ENCODE measurements around the gene PTPRN2.
A peak's percentile ranks its signal among the peaks of the same experiment; 100 is the strongest.
"Not testable (repeated sequence)": the region's sequence is repeated elsewhere in the genome, so short reads cannot be mapped to it uniquely, and the experiment has no call there.

The PTPRN2 gene

DNA sequence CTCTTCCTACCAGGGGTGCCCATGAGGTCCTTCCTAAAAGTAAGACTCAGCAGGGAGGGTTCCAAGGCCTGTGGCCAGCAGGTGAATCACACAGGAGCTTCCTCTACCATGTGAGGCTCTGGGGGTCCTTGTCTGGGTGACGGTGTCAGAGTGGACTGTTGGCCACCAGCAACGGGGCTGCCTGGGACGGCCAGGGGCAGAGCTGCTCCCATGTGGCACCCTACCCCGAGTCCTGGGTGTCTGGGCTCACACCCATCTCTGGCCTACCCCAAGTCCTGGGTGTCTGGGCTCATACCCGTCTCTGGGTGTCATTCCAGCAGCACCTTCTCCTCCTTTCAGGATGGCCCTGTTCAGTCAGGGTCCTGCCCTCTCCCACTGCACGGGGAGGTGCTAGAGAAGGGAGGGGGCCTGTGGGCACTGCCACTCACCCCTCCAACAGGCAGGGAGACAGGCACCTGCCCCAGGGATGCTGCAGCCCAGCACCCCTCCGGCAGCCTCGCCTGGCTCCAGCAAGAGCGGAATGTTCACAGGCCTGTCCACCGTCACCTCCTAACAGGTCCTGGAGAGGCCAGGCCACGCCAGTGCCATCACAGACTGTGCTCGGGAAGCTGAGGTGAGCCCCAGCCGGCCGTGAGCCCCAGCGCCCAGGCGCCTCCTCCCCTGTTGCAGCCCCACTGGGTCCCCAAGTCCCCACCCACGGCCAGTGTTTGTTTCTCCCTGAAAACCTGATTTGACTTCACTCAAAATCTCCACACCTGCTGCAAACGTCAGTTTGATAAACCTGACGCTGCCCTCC, 143.7 kb downstream of the PTPRN2 start:
- DNase-seq (ENCODE audit: low read depth) = no peak

DNA sequence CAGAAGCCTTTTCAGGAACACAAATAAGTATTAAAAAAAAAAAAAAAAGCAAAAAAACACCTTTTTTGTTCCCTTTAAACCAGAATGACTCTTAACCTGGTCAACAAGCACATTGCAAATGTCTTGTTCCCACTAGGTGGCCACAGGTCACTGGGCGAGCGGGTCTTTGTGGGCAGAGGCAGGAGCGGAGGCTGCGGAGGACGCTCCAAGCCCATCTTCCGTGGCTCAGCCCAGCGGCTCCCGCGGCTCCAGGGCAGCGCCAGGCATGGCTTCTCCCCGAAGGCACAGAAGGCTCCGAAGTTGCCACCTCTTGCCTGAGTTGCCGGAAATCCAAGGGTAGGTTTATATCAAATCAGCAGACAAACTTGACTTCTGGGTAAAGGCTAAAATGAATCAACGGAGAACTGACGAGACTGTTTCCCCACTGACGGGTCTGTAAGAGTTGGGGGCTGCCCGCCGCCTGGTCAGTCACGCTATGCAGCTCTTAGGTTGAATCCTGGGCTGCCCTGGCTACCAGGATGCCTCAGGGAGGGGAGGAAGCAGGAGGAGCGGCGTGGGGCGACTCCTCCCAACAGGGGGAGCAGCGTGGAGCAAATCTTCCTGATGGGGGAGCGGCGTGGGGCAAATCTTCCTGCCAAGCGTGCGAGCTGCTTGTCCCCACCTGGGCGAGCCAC, 144.5 kb downstream of the PTPRN2 start:
- DNase-seq (ENCODE audit: low read depth) = no peak

DNA sequence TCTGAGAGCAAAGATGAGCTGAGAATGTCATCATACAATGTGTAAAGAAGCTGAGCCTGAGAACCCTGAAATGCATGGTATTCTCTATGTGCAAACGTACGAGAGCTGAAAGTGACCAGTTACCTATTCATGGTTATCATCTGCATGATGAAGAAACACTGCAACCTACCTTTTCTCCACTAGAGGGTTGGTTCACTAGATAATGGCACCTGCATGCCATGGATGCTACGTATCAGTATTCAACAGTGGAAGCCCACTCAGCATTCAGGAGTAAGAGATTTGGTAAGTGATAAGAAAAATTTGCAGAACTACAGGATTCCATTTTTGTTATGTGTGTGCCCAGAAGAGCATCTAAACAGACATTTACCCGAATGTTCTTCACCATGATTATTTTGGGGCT, 145.4 kb downstream of the PTPRN2 start:
- no peak for DNase-seq (ENCODE audit: low read depth)

DNA sequence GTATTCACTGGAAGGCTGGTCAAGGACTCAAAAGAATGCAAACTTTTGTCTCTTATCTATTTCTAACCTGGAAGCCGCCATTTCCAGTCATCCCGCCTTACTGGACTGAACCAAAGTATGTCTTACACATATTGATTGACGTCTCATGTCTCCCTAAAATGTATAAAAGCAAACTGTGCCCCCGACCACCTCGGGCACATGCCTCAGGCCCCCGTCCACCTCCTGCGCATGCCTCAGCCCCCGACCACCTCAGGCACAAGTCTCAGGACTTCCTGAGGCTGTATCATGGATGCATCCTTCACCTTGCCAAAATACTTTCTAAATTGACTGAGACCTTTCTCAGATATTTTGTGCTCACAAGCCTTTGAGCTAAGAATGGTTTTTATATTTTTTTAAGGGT, 148.6 kb downstream of the PTPRN2 start:
- DNase-seq (ENCODE audit: low read depth) = no peak

DNA sequence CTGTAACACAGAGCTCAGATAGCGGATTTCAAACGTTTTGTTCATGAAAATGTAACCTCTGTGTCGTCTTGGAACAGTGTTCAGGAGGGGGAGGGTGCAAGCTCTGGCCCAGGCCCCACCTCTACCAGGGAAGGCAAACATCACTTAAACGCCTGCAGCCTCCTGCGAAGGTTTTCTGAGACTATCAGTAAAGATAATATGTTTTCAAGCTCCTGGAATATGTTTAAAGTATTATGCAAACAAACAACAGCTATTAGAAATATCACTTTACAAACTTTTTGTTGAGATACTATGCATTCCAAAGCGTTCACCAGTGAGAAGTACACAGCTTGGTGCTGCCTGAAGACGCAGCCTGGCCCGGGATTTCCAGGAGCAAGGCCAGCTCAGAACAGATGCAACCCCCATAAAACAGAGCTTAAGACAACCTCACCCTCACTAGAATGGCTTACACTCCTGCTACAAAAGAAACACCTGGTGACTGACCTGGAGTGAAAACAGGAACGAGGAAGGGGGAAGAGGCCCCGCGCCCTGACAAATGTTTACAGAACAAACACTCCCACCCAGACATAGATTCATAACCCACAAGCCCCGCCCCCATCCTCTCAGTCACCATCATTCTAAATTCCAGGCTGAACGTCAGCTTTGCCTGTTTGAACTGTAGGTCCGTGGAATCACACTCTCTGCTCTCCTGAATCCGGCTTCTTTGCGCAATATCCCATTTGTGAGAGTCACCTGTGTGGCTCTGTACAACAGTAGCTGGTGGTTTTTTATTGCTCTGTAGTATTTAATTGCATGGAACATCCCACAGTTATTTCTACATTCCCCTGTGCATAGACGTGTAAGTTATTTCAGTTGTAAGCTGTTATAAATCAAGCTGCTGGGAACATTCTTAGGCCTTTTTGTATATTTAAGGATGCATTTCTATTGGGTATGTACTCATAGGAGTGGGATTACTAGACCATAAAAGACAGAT, 155.0 kb downstream of the PTPRN2 start:
- DNase-seq (ENCODE audit: low read depth) = no peak

DNA sequence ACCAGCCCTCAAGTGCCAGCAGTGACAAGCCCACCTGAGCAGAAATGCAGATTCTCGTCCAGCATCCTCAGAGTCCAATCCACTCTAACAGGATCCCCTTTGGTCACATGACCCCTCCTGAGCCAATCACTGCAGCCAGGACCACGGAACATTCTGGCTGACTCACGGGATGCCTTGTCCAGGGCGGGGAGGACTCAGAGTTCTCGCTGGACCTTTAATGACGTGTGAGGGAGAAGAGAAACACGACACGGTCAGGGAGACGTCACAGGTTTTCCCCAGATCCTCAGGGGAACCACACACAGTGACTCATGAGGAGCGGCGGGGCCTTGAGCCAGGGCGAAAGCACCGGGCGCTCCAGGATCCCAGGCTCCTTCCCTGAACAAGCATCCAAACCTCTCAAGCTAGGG, 155.7 kb downstream of the PTPRN2 start:
- DNase-seq (ENCODE audit: low read depth) = no peak

DNA sequence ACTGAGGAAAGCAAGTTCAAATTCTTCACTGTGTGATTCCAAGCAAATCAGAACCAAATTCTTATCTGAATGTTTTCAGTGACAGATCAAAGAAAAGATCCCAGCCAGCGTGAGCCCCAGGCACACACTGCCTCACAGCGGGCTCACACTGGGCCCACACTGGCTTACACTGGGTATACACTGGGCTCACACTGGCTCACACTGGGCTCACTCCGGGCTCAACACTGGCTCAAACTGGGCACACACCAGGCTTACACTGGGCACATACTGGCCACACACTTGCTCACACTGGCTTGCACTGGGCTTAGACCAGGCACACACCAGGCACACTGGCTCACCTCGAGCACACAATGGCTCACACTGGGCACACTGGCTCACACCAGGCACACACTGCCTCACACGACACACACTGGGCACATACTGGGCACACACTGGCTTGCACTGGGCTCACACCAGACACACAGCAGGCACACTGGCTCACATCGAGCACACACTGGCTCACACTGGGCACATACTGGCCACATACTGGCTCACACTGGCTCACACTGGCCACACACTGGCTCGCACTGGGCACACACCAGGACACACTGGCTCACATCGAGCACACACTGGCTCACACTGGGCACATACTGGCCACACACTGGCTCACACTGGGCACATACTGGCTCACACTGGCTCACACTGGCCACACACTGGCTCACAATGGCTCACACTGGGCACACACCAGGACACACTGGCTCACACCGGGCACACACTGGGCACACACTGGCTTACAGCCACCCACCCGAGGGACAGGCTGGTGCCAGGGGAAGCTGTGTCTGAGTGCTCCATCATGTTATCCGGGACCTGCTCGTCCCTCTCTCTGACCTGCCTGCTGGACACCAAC, 156.3 kb downstream of the PTPRN2 start:
- DNase-seq (ENCODE audit: low read depth) = no peak

DNA sequence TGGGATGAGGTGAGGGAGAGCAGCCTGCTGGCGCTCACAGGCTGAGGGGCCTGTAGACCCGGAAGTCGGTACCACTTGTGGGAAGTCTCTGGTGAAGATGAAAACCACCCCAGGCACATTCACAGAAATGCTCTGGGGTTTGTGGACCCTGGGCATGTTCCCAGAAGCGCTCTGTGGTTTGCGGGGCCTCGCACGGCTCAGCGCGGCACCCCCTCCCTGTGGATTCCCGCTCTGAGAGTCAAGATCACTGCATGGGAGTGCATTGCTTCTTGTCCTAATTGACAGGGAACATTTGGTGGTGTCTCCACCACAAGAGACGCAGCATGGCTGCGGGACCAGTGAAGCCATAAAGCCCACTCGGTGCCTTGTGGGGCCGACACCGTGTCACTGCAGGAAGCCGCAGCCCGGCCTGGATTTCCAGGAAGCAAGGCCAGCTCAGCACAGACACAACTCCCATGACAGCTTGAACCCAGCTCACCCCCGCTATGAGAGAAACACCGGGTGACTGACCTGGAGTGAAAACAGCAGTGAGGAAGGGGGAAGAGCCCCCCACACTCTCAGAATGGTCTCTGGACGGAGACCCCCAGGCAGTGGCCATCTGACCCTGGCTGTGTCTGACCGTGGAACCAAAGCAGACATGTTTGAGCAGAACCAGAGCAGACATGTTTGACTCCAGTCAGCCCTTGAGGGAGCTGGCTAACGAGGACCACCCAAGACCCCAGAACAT, 157.2 kb downstream of the PTPRN2 start:
- DNase-seq (ENCODE audit: low read depth) = no peak

DNA sequence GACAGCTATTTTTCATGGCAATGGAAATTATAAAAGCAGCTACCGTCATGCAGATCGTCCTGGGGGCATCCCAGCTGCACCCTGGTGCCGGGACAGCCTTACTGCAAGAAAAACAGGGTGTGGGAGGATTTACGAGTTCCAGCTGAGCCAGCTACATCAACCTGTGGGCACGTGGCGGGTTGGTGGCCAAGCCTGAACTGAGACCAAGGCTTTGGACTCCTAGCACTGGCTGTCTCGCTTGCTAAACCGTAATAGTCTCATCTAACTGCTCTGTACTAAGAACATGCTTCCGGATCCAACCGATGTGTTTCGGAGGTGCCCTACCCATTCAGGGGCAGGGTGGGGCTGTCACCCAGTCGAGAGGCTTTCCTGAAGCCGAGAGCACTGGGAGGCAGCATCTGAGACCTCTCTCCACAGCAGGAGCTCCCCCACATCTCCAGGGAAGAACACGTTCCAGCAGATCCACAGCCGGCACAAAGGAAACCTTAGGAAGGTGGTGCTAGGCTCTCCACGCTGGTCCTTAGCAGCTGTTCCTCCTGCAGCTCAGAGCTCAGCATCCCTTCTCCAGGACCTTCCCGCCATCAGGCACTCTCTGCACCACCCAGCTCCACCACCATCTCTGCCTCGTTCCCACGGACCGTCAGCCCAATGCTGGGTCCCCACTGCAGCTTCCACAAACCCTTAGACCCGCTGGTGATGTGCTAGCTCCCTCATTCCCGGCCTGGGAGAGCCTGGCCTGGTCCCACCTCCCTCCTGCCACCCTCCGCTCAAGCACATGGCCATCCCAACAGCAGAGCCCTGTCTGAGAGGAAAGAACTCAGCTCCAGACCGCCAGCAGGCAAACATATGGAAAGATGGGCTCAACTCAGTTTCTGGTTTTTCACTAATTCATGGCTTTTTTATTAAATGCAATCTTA, 158.5 kb downstream of the PTPRN2 start:
- no peak for DNase-seq (ENCODE audit: low read depth)

DNA sequence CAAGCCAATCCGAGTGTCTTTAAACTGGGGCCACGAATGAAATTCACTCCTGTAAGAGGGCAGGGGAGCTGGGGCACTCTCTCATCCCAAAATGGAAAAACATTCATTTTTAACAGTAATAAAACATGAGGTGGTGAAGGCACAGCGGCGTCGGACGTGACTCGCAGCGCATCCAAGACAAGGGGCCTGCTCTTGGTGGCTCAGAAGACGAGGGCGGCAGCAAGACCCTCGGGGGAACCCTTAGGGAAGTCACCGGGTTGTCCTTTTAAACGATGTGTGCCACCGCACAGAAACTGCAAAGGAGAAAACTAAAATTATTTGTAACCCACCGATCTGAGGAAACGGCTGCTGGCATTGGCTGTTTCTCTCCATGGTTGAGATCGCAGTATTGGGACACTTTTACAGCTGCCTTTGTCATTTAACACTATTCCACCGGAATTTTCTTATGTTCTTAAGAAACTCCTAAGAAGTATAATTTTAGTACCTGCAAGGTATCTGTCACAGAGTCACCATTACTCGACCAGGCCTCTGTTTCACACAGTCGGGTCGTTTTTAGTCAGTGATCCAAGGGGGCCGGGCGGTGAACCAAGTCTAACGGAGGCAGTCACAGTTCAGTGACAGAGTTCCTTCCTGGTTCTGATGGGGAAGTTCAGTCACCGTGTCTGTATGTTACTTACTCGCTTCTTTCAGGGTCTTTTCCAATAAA, 159.3 kb downstream of the PTPRN2 start:
- no peak for DNase-seq (ENCODE audit: low read depth)

DNA sequence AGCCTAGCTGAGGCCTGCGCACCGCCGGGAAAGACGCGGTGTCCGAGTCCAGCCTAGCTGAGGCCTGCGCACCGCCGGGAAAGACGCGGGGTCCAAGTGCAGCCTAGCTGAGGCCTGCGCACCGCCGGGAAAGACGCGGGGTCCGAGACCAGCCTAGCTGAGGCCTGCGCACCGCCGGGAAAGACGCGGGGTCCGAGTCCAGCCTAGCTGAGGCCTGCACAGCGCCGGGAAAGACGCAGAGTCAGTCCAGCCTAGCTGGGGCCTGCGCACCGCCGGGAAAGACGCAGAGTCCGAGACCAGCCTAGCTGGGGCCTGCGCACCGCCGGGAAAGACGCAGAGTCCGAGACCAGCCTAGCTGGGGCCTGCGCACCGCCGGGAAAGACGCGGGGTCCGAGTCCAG, 161.9 kb downstream of the PTPRN2 start:
- DNase-seq (ENCODE audit: low read depth) = not testable (repeated sequence)

DNA sequence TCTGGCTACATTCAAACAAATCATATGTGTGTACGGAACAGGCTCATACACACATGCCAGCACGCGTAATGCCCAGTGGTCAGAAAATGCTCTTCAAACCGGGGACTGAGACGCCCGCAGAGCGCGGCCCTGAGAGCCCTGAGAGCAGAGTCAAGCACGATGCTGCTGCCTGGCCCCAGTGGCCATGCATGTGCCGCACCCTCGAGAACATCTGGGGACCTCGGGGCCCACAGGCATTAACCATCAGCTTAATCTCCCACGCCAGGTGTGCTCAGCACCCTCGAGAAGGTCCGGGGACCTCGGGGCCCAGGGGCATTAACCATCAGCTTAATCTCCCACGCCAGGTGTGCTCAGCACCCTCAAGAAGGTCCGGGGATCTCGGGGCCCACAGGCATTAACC, 163.1 kb downstream of the PTPRN2 start:
- DNase-seq (ENCODE audit: low read depth) = no peak

DNA sequence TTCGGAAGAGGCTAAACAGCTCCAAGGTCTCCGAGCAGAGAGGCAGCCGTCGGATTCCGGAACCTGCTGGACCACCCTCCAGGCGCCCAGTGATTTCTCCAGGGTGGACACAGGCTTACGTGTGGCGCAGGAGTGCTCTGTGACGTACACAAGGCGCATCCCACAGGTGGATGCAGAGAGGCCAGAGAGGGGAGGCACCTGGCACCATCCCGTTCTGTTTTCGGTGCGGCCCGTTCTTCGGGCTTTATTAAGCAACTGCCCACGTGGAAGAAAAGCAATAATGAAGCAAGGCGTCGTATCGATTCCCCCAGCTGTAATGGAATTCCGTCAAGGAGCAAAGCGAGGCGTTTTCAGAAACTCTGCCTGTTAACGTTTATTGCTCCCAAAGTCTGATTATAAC, 163.6 kb downstream of the PTPRN2 start:
- DNase-seq (ENCODE audit: low read depth) = no peak

DNA sequence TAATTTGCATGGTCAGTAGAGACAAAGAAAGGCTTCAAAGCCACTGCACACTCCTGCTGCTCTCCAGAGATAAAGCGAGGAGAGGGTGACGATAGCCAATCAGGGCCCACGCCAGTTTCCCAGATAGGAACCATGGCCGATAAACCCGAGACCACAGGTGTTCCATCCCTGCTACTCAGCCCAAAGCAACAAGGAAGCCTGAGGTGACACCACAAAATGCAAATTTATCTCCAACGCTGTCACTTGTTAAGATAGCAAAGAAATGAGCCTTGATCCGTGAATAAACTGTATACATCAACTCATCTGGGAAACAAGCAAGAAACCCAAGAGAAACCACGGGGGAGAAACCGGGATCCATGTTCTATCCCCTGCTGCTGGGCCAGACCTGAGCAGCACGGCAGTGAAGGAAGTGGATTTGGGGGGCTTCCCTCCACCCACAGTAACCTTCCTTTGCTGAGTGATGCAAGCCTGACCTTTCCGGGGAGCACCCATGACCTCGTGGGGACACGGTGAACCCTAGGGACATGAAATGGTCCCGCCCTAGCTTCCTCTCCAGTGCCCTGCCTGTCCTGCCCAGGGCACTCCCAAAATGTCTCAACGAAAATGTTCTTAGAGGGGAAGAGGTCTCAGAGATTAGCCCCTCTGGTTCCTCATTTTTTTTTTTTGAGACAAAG, 164.6 kb downstream of the PTPRN2 start:
- DNase-seq (ENCODE audit: low read depth) = peak; percentile 14

DNA sequence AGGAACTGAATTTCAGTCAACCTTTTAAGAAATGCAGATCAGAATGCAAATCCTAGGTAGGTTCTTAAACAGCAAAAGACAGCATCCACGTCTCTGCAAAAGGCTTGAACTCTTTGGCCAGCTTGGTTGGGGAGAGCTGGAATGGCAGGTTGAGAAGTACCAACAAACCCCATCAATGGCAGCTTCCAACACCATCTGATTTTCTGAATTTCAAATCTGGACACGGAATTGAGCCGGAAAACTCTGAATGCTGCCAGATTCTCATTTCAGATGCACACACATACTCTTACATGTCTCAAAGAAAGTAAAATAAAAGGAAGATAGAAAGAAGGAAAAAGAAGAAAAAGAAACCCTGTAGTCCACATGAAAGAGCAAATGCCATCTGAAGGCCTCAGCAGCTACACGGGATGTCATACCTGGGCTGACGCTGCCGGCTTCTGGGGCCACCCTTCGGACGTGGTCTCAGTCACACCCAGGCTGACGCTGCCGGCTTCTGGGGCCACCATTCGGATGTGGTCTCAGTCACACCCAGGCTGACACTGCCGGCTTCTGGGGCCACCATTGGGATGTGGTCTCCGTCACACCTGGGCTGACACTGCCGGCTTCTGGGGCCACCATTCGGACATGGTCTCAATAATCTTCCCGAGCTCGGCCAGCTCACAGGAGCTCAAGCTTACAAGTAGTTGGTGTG, 165.3 kb downstream of the PTPRN2 start:
- DNase-seq (ENCODE audit: low read depth) = no peak

DNA sequence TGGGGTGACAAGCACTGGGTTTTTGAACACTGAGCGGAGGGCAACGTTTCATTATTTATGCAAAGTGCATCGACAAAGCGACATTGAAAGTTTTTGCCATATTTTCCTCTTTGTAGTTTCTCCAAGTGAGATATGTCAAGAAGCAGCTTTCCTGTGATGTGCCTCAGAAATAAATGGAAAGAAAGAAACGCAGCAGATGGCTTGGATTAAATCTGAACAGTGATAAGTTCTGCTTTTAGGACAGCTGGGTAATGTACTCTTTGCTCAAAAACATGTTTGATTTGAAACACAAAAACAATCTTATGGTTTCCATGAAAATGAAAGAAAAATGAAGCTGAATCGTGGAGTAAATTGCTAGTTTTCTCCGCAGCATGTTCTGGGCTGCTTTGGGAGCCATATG, 166.3 kb downstream of the PTPRN2 start:
- DNase-seq (ENCODE audit: low read depth) = no peak

DNA sequence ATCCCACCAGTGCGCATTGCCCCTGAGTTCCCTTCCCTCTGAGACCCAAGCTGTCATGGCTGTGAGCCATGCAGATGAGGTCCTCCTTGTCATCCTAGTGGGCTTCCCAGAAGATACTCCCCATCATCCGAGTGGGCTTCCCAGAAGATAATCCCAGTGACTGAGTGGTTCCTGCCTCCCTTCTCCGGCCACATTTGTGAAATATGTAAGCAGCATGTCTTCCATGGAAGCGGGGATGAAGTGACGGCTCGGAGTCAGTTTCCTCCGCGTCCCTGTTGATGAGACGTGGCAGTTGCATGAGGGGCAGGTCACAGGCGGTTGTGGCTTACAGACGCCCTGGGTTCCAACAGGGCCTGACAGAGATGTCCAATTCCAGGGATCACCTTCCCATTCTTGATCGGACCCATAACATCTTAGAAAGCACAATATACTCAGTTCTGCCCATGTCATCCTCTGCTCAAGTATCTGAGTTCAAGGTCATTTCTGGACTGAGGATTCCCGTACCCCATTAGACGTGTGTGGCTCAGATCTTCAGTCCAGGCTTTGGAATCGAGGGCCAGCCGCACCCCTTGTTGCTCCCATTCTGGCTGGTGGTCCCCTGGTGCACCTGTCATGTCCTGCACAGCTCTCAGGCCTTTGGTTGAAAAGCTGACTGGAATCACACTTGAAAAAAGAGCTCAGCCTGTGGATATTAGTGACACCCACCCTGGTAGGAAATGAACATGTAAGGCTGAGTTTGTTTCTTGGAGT, 166.9 kb downstream of the PTPRN2 start:
- DNase-seq (ENCODE audit: low read depth) = no peak

Data from CMK (cell line).